AG04449 (cell line): ENCODE results near the gene C16orf54.
A peak's percentile ranks its signal among the peaks of the same experiment; 100 is the strongest.
"Not testable (repeated sequence)": the region's sequence is repeated elsewhere in the genome, so short reads cannot be mapped to it uniquely, and the experiment has no call there.

Experiments
- CTCF ChIA-PET: fragments of 350-600 bp; formaldehyde crosslinking; extraction: SDS; loops from one replicate; lab custom pipeline; 2021; ENCODE audit warnings: antibody characterized with exemption; lab: Yijun Ruan, JAX
- POLR2A ChIA-PET: fragments of 400-600, 350-600 bp; formaldehyde crosslinking; extraction: SDS; loops from one replicate; lab custom pipeline; 2020; ENCODE audit warnings: antibody characterized with exemption, inconsistent platforms; lab: Yijun Ruan, JAX
- DNase-seq: peaks from one replicate; pipeline ENCODE4 v3.0.0-alpha.2; 2010; ENCODE audit warnings: low read depth, low spot score
- H3K4me3 ChIP-seq: 2 replicates; pipeline ENCODE4 v1.5.1; 2011; ENCODE audit warnings: low read depth, mild to moderate bottlenecking, control low read depth, low read length
- CTCF ChIP-seq: IDR thresholded peaks from one replicate; pipeline ENCODE4 v1.5.1; 2011; ENCODE audit warnings: mild to moderate bottlenecking, moderate library complexity, low read length, control low read depth, inconsistent platforms; ENCODE audit not compliant: insufficient read depth; ENCODE audit errors: missing control alignments

The C16orf54 gene

GRCh38 chr16:29734786-29735185 is 11.0 kb downstream of the C16orf54 start:
- no peak overlapping the region for H3K4me3 ChIP-seq
- ChIA-PET POLR2A (no interaction called here), CTCF (interaction anchor here (2.8 kb wide), 1 partner anchor 19 kb away, joined by 8 read pairs; no protein-coding TSS in a partner anchor)
- TF ChIP-seq CTCF, result no peak
- no peak for DNase-seq

GRCh38 chr16:29731768-29732601 is 13.8 kb downstream of the C16orf54 start:
- POLR2A ChIA-PET, H3K4me3 ChIP-seq, DNase-seq: not testable (repeated sequence)
- CTCF ChIA-PET, result interaction anchor here (1.3 to 5.0 kb wide), 4 partner anchors 9 to 117 kb away, joined by 3 to 35 read pairs (median 4); no protein-coding TSS in a partner anchor

GRCh38 chr16:29730649-29731048 is 15.1 kb downstream of the C16orf54 start:
- CTCF ChIA-PET, result interaction anchor here (1.2 to 5.0 kb wide), 3 partner anchors 8 to 42 kb away, joined by 3 to 35 read pairs (median 3); no protein-coding TSS in a partner anchor
- no peak for DNase-seq
- TF ChIP-seq CTCF, result no peak
- POLR2A ChIA-PET, result no interaction called here
- no peak overlapping the region for H3K4me3 ChIP-seq

GRCh38 chr16:29729116-29729521 is 16.7 kb downstream of the C16orf54 start:
- ChIA-PET CTCF (interaction anchor here (0.6 to 5.0 kb wide), 24 partner anchors 8 to 419 kb away, joined by 3 to 35 read pairs (median 4); no protein-coding TSS in a partner anchor), POLR2A (no interaction called here)
- DNase-seq, result no peak
- TF ChIP-seq CTCF, result peak; percentile 62
- 0 out of 2 replicates have a peak overlapping the region, but pooled peaks have one; percentile 6 for H3K4me3 ChIP-seq

- CTCF ChIA-PET, result interaction anchor here (1.1 to 5.0 kb wide), 6 partner anchors 11 to 304 kb away, joined by 3 to 35 read pairs (median 4); partner anchors contain the start of gene TLCD3B
- POLR2A ChIA-PET, result no interaction called here
- TF ChIP-seq CTCF, result no peak
These were observed 18.3 kb downstream of the C16orf54 start for GRCh38 chr16:29727452-29727851.

GRCh38 chr16:29726845-29727377 is 18.9 kb downstream of the C16orf54 start:
- POLR2A ChIA-PET, result no interaction called here

More at GRCh38 chr16:29727452-29727851, 18.3 kb downstream of the C16orf54 start:
- no peak for DNase-seq
- H3K4me3 ChIP-seq, result no peak overlapping the region

More at GRCh38 chr16:29726845-29727377, 18.9 kb downstream of the C16orf54 start:
- CTCF ChIA-PET, result interaction anchor here (0.6 to 5.0 kb wide), 7 partner anchors 10 to 304 kb away, joined by 3 to 35 read pairs (median 4); partner anchors contain the start of gene TLCD3B
- H3K4me3 ChIP-seq, result no peak overlapping the region
- DNase-seq, result no peak
- no peak for TF ChIP-seq CTCF
